K562 (cell line): ENCODE measurements around the gene ST6GALNAC3. TPM values are rescaled to one million over a fixed set of nuclear protein-coding genes. Genes with fewer than 3 reads are reported as not detected.

ENCODE experiments used
- ATAC-seq: fragments of 200-7000 bp; cut with Tn5 transposase; 3 replicates; pipeline ENCODE4 v1.9.1; 2020; ENCODE audit warnings: moderate library complexity
- BruUV-seq: library from RNA; stranded (reverse); fragments of 400-500 nt; replicated peaks from 2 replicates; lab custom pipeline; 2021; lab: Mats Ljungman, UMichigan
- CTCF ChIA-PET: fragments of 300-600 bp; formaldehyde crosslinking; extraction: SDS; loops from one replicate; lab custom pipeline; 2021; ENCODE audit warnings: low intra/inter-chr PET ratio; lab: Yijun Ruan, JAX
- POLR2A ChIA-PET: fragments of 300-600, 350-650 bp; sonication (Branson Sonifier 250); formaldehyde crosslinking; extraction: SDS; loops from one replicate; lab custom pipeline; 2021; ENCODE audit warnings: antibody characterized with exemption, inconsistent platforms; lab: Yijun Ruan, JAX
- DNase-seq, 4 experiments: peaks; one replicate each; pipeline versions ENCODE4 v3.0.0 to v3.0.0-alpha.2; 2011 to 2018; ENCODE audit warnings: low spot score in 3 of 4, mixed read lengths in 3 of 4; ENCODE audit errors: extremely low read depth in 1 of 4
- FAIRE-seq: peaks from 2 replicates; lab custom pipeline; 2011; peaks lifted over from hg19 to GRCh38; lab: Jason Lieb, UNC
- H2AFZ ChIP-seq: 2 replicates; pipeline ENCODE4 v1.6.0; 2011; ENCODE audit warnings: low read depth, low read length, control low read depth, inconsistent platforms
- H3K27ac ChIP-seq: fragments of 200-600 bp; 3 replicates; pipeline ENCODE4 v1.8.0; 2011; ENCODE audit warnings: low read depth, mild to moderate bottlenecking, control low read depth, inconsistent platforms, low read length, moderate library complexity, mixed read lengths; ENCODE audit errors: extremely low read depth
- H3K27me3 ChIP-seq, 2 experiments: fragments of 300-600 bp in 1 of 2; 2 replicates in 1 of 2; 3 replicates in 1 of 2; pipeline versions ENCODE4 v1.6.0 to v1.8.0; 2011; ENCODE audit warnings: inconsistent platforms in 2 of 2, low read length in 2 of 2, mild to moderate bottlenecking in 1 of 2, mixed read lengths in 1 of 2, moderate library complexity in 1 of 2; ENCODE audit not compliant: control insufficient read depth in 2 of 2, insufficient read depth in 2 of 2
- H3K36me3 ChIP-seq: fragments of 300-600 bp; 3 replicates; pipeline ENCODE4 v1.8.0; 2011; ENCODE audit warnings: mild to moderate bottlenecking, low read length, inconsistent platforms; ENCODE audit not compliant: control insufficient read depth, insufficient read depth
- H3K4me1 ChIP-seq, 2 experiments: fragments of 200-600 bp in 1 of 2; replicated peaks in 1 of 2; 2 replicates in 1 of 2; 3 replicates in 1 of 2; pipeline versions ENCODE4 v1.5.1 to v1.8.0; 2011; ENCODE audit warnings: inconsistent platforms in 2 of 2, low read length in 2 of 2, mild to moderate bottlenecking in 1 of 2, mixed read lengths in 1 of 2, moderate library complexity in 1 of 2; ENCODE audit not compliant: control insufficient read depth in 2 of 2, insufficient read depth in 2 of 2
- H3K4me2 ChIP-seq: 2 replicates; pipeline ENCODE4 v1.6.1; 2011; ENCODE audit warnings: low read length, control low read depth, inconsistent platforms, mixed read lengths; ENCODE audit not compliant: insufficient read depth
- H3K4me3 ChIP-seq: fragments of 200-600 bp; sonication (generic), shearing (Covaris generic); 2 replicates; pipeline ENCODE4 v1.5.1; 2016; ENCODE audit warnings: control low read depth, inconsistent platforms
- H3K79me2 ChIP-seq: fragments of 200-600 bp; 3 replicates; pipeline ENCODE4 v1.8.0; 2011; ENCODE audit warnings: low read length, inconsistent platforms; ENCODE audit not compliant: control insufficient read depth, insufficient read depth
- H3K9ac ChIP-seq, 2 experiments: 2 replicates each; pipeline versions ENCODE4 v1.6.0 to v1.6.1; 2011; ENCODE audit warnings: low read depth in 2 of 2, low read length in 2 of 2, control low read depth in 1 of 2, inconsistent platforms in 1 of 2, mild to moderate bottlenecking in 1 of 2, mixed read lengths in 1 of 2; ENCODE audit not compliant: insufficient read depth in 1 of 2
- H3K9me1 ChIP-seq: one replicate; pipeline ENCODE4 v1.6.0; 2011; ENCODE audit warnings: inconsistent platforms, mild to moderate bottlenecking, low read length, moderate library complexity; ENCODE audit not compliant: control insufficient read depth, insufficient read depth
- H3K9me3 ChIP-seq: replicated peaks from 2 replicates; pipeline ENCODE4 v1.5.1; 2011; ENCODE audit warnings: low read depth, low read length, inconsistent platforms; ENCODE audit not compliant: control insufficient read depth, insufficient read depth
- H4K20me1 ChIP-seq: replicated peaks from 2 replicates; pipeline ENCODE4 v1.6.1; 2011; ENCODE audit warnings: low read length, inconsistent platforms, mixed read lengths; ENCODE audit not compliant: control insufficient read depth, insufficient read depth
- BCLAF1 ChIP-seq, 2 experiments: fragments of 450-650 bp in 1 of 2; IDR thresholded peaks; 2 replicates each; pipeline ENCODE4 v1.6.1; 2011 to 2017; ENCODE audit warnings: low read depth in 2 of 2, antibody characterized with exemption in 1 of 2, borderline replicate concordance in 1 of 2, low read length in 1 of 2, mild to moderate bottlenecking in 1 of 2, mixed read lengths in 1 of 2; ENCODE audit not compliant: control insufficient read depth in 1 of 2
- CBFA2T2 ChIP-seq: fragments of 450-650 bp; conservative IDR thresholded peaks from 2 replicates; pipeline ENCODE4 v1.6.1; 2017; ENCODE audit warnings: mild to moderate bottlenecking
- CEBPB ChIP-seq: fragments of 450-650 bp; IDR thresholded peaks from 2 replicates; pipeline ENCODE4 v1.6.1; 2016; ENCODE audit warnings: missing genetic modification characterization, missing compliant biosample characterization
- EGR1 ChIP-seq: fragments of 450-650 bp; conservative IDR thresholded peaks from 2 replicates; pipeline ENCODE4 v1.6.1; 2017; ENCODE audit warnings: mild to moderate bottlenecking
- ELF4 ChIP-seq: fragments of 450-650 bp; formaldehyde crosslinking; IDR thresholded peaks from 2 replicates; pipeline ENCODE4 v1.4.0; 2022; ENCODE audit warnings: missing genetic modification characterization
- FOXK1 ChIP-seq: sonication (generic); formaldehyde crosslinking; IDR thresholded peaks from 2 replicates; pipeline ENCODE4 v1.8.0; 2022; ENCODE audit warnings: missing genetic modification reagents, mild to moderate bottlenecking, borderline replicate concordance
- FOXP1 ChIP-seq: sonication (generic); formaldehyde crosslinking; IDR thresholded peaks from 2 replicates; pipeline ENCODE4 v1.8.0; 2022; ENCODE audit warnings: mild to moderate bottlenecking, missing genetic modification reagents
- MAFK ChIP-seq: IDR thresholded peaks from 2 replicates; pipeline ENCODE4 v1.6.1; 2011; ENCODE audit warnings: low read length, improper control_type of control experiment
- NCOA6 ChIP-seq: fragments of 450-650 bp; IDR thresholded peaks from 2 replicates; pipeline ENCODE4 v1.6.1; 2017; ENCODE audit warnings: mild to moderate bottlenecking
- TCFL5 ChIP-seq: fragments of 250-450 bp; sonication (Bioruptor Pico); conservative IDR thresholded peaks from 2 replicates; pipeline ENCODE4 v1.6.1; 2021; ENCODE audit warnings: mild to moderate bottlenecking, moderate library complexity, matching md5 sums
- WGBS: fragments of 100-300 bp; shearing (Covaris generic); methylation state at CpG from one replicate; pipeline ENCODE4 v1.1.6; 2016; ENCODE audit warnings: low coverage, mixed read lengths; ENCODE audit not compliant: insufficient coverage; ENCODE audit errors: missing lambda C conversion rate; 5-methylcytosine and 5-hydroxymethylcytosine counted together
- in situ Hi-C: fragments of 300-500 bp; cut with MboI; formaldehyde crosslinking; loops from 4 replicates; pipeline ENCODE4 v1.15.0; 2018; ENCODE audit warnings: inconsistent platforms, mixed read lengths
- intact Hi-C: fragments of 100-400 bp; cut with micrococcal nuclease; formaldehyde crosslinking; loops from 2 replicates; pipeline ENCODE4 v1.14.2; 2022
- polyA plus RNA-seq, 8 experiments: library from polyadenylated mRNA; depleted of rRNA in 4 of 8; stranded (reverse) in 5 of 8; unstranded in 3 of 8; fragments of >200 nt; fragmentation: Nextera tagmentation in 2 of 8; fragmentation: Illumina TruSeq in 1 of 8; extraction: Ambion mirVana in 2 of 8; extraction: Trizol in 1 of 8; gene quantifications; 2 replicates each; pipeline versions ENCODE4 v1.2.1 to v1.2.3, GENCODE V29; 2011 to 2014; ENCODE audit warnings: inconsistent platforms in 1 of 8, missing spikeins in 1 of 8
- total RNA-seq, 7 experiments: library from RNA; depleted of rRNA in 6 of 7; stranded (reverse); fragments of >200 nt in 6 of 7; fragmentation: Illumina TruSeq in 2 of 7; extraction: Trizol in 2 of 7; gene quantifications; 2 replicates each; pipeline versions ENCODE4 v1.2.1 to v1.2.3, GENCODE V29; 2011 to 2021; ENCODE audit warnings: low replicate concordance in 1 of 7
- TF ChIP-seq, protein P1 (sequence below): fragments of 250-450 bp; sonication (Bioruptor Pico); IDR thresholded peaks from 2 replicates; pipeline ENCODE4 v1.5.0; 2021
- TF ChIP-seq, protein P2 (sequence below): fragments of 450-650 bp; IDR thresholded peaks from 2 replicates; pipeline ENCODE4 v1.6.1; 2016; ENCODE audit warnings: antibody characterized with exemption

ST6GALNAC3 gene
- total and polyA plus RNA-seq, 9 of the 15 experiments (the other 6 are each of a cell fraction or from before 2014, with no cell fraction given), result 0.04 to 0.29 (median 0.18) TPM; not detected in 6

GRCh38 chr1:76507376-76507775 is 432.8 kb downstream of the ST6GALNAC3 start:
- Histone ChIP-seq H3K27ac (no peak overlapping the region), H3K9ac (no peak overlapping the region), H3K9me3 (no peaks in the 10 kb centered on the region), H3K4me1 (no peaks in the 10 kb centered on the region), H3K27me3 (no peaks in the 10 kb centered on the region), H3K36me3 (no peaks in the 10 kb centered on the region), H2AFZ (no peak overlapping the region), H3K4me3 (no peak overlapping the region), H3K9me1 (no peaks in the 10 kb centered on the region), H4K20me1 (no peaks in the 10 kb centered on the region), H3K4me2 (no peak overlapping the region), H3K79me2 (no peaks in the 10 kb centered on the region)
- ATAC-seq (no peak), FAIRE-seq (no peak), DNase-seq (no peak)
- in situ Hi-C loops, result no loop called here
- intact Hi-C loops, result no loop called here
- ChIA-PET POLR2A (no interaction called here), CTCF (no interaction called here)
- 3% methylated on average over 3 of the region's 3 CpGs for WGBS
- TF ChIP-seq ELF4 (CRISPR knock-in tag) (no peak), CEBPB (tag) (peak; percentile 39; the same call in 1 of the 2 replicates)
- TF ChIP-seq, protein P1, sequence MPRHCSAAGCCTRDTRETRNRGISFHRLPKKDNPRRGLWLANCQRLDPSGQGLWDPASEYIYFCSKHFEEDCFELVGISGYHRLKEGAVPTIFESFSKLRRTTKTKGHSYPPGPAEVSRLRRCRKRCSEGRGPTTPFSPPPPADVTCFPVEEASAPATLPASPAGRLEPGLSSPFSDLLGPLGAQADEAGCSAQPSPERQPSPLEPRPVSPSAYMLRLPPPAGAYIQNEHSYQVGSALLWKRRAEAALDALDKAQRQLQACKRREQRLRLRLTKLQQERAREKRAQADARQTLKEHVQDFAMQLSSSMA (CRISPR knock-in tag), result no peak
- no TSS peak for BruUV-seq

GRCh38 chr1:76508871-76509270 is 434.3 kb downstream of the ST6GALNAC3 start:
- Histone ChIP-seq H2AFZ (no peak overlapping the region), H4K20me1 (no peaks in the 10 kb centered on the region), H3K27ac (no peak overlapping the region), H3K4me3 (no peak overlapping the region), H3K4me1 (no peaks in the 10 kb centered on the region), H3K79me2 (no peaks in the 10 kb centered on the region), H3K36me3 (no peaks in the 10 kb centered on the region), H3K4me2 (no peak overlapping the region), H3K9me3 (no peaks in the 10 kb centered on the region), H3K27me3 (no peaks in the 10 kb centered on the region), H3K9me1 (no peaks in the 10 kb centered on the region), H3K9ac (no peak overlapping the region)
- in situ Hi-C loops (no loop called here), intact Hi-C loops (no loop called here)
- ChIA-PET POLR2A (no interaction called here), CTCF (no interaction called here)
- FAIRE-seq (no peak), ATAC-seq (no peak), DNase-seq (no peak)
- 0% methylated on average over 3 of the region's 3 CpGs for WGBS
- BruUV-seq, result no TSS peak
- TF ChIP-seq BCLAF1 (IDR thresholded peaks at IDR 0.05; ENCODE audit: borderline replicate concordance in 1 of 2, control insufficient read depth in 1 of 2, low read depth in 2 of 2, low read length in 1 of 2) (no peak), NCOA6 (no peak), TCFL5 (no peak), EGR1 (no peak), FOXK1 (CRISPR knock-in tag) (no peak), MAFK (no peak), FOXP1 (CRISPR knock-in tag) (no peak), CBFA2T2 (no peak)
- TF ChIP-seq, protein P2, sequence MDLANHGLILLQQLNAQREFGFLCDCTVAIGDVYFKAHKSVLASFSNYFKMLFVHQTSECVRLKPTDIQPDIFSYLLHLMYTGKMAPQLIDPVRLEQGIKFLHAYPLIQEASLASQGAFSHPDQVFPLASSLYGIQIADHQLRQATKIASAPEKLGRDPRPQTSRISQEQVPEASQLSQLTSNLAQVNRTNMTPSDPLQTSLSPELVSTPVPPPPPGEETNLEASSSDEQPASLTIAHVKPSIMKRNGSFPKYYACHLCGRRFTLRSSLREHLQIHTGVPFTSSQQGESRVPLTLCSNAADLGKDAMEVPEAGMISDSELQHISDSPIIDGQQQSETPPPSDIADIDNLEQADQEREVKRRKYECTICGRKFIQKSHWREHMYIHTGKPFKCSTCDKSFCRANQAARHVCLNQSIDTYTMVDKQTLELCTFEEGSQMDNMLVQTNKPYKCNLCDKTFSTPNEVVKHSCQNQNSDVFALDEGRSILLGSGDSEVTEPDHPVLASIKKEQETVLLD, result no peak
